ENCODE results near the gene CASP2. TPM values are rescaled to one million over a fixed set of nuclear protein-coding genes. Genes with fewer than 3 reads are reported as not detected.

Gene CASP2
- total RNA-seq, 3 donors from 2014 or later: 82.2 to 90.5 (median 88.6) TPM

DNA sequence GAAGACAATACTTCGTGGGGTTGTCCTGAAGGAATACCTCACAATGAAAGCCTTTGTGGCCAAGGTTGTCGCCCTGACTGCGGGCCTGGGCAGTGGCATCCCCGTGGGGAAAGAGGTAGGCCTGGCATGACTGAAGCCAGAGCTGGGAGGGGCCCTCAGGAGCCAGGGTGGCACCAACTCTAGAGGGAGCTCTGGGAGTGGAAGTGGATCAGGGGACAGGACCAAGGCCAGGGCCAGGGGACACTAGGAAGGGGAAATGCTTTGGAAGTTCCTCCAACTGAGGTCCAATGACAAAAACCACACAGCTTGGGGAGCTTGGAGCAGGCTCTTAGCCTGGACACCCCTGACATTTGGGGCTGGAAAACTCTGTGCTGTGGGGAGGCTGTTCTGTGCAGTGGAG is 33.6 kb downstream of the CASP2 start:
- no peaks in the 10 kb centered on the region for H3K9me3 Mint-ChIP-seq
- ATAC-seq: no peak
- no peak for DNase-seq

DNA sequence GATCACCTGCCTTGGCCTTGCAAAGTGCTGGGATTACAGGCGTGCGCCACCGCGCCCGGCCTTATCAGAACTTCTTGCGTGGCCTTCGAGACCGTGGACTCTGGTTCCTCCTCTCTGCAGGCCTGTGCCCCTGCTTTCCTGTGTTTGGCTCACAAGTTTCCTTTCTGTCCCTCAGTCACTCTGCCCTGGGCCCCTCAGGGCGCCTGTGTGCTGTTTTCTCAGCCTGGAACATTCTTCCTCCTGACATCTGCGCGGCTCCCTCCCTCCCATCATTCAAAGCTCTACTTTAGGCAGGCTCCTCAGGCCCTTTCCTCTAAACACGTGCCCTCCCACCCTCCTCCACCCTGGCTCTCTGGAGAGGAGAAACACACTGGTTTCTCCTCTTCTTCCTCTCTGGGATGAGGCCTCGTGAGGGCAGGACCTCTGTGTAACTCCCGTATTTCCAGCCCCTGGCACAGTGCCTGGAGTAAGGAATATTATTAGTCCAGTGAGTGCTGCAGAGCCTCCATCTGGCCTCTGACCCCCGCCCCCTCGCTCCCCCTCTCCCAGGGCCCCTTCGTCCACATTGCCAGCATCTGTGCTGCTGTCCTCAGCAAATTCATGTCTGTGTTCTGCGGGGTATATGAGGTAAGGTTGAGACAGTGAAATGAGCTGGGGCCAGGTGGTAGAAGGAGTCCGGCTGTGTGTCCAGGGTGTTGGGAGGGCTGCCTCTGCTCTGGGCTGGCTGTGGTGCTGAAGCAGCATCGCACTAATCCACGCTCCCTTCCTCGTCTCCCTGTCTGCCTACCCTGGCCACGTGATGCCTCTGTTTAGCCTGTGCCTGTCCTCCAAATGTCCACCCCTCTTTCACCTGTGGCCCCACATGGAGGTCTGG is 34.8 kb downstream of the CASP2 start:
- DNase-seq (no peak), ATAC-seq (no peak)
- Mint-ChIP-seq H3K36me3 (ENCODE audit: insufficient read depth) (no peaks in the 10 kb centered on the region), H3K27me3 (ENCODE audit: low read depth) (no peaks in the 10 kb centered on the region), H3K9me3 (no peaks in the 10 kb centered on the region), H3K4me3 (no peak overlapping the region), H3K4me1 (ENCODE audit: low read depth) (peaks cover 11% of the 10 kb centered on the region)

More for the DNA sequence above, 33.6 kb downstream of the CASP2 start:
- Mint-ChIP-seq H3K4me1 (ENCODE audit: low read depth) (peaks cover 11% of the 10 kb centered on the region), H3K4me3 (no peak overlapping the region), H3K27me3 (ENCODE audit: low read depth) (no peaks in the 10 kb centered on the region), H3K36me3 (ENCODE audit: insufficient read depth) (no peaks in the 10 kb centered on the region)

DNA sequence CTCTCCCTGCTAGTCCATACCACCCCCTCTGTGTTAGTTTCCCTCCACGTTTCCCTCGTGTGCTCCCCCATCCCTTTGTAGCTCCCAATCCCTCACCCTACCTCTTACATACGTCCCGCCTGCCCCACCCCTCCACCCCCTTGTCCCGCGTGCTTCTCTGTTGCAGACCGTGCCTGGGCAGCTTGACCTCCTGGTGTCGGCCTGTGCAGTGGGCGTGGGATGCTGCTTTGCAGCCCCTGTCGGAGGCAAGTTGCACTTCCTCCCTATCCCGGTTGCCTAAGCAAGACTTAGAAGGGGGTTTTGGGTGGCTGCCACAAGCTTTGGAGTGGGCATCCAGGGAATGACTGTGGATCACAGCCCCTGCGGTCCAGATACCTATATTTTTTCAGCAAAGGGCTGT is 35.5 kb downstream of the CASP2 start:
- Mint-ChIP-seq H3K36me3 (ENCODE audit: insufficient read depth) (no peaks in the 10 kb centered on the region), H3K9me3 (no peaks in the 10 kb centered on the region), H3K4me3 (no peak overlapping the region), H3K27me3 (ENCODE audit: low read depth) (no peaks in the 10 kb centered on the region), H3K4me1 (ENCODE audit: low read depth) (peaks cover 11% of the 10 kb centered on the region)
- no peak for DNase-seq
- no peak for ATAC-seq

DNA sequence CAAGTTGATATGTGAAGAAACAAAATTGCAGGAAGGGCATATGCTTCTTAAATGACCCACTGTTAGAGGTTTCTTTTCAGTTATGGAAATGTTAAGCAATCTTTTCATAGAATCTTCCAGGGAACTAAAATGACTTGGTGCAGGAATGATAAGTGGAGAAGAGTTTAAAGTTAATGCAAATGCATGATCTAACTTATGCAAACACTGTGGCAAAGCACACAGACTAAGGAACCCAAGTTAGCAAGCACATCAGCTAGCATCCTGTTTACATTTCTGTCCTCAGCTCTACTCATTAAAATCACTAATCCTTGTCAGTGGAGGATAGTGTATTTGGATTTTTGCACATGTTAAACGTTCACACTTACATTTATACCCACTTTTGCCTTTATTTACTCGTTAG is 37.1 kb downstream of the CASP2 start:
- Mint-ChIP-seq H3K4me1 (ENCODE audit: low read depth) (peaks cover 11% of the 10 kb centered on the region), H3K36me3 (ENCODE audit: insufficient read depth) (no peaks in the 10 kb centered on the region), H3K27me3 (ENCODE audit: low read depth) (no peaks in the 10 kb centered on the region), H3K4me3 (no peak overlapping the region), H3K9me3 (no peaks in the 10 kb centered on the region)
- ATAC-seq (no peak), DNase-seq (no peak)

DNA sequence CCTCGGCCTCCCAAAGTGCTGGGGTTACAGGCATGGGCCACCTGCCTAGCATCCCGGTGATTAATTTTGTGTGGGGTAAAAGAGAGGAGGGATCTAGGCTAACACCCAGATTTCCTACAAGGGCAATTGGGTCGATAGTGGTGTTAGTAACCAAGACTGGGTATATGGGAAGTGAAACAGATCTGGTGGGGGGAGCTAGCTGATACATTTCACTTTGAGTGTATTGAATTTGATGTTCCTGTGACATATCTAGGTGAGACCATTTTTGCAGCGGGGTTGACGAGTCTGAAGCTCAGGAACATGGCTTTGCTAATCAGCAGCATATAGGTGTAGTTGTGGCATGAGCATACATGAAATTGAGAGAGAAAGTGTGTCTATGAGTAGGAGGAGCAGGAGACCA is 39.8 kb downstream of the CASP2 start:
- H3K36me3 Mint-ChIP-seq (ENCODE audit: insufficient read depth): no peaks in the 10 kb centered on the region
- DNase-seq: no peak
- ATAC-seq: no peak
- H3K4me1 Mint-ChIP-seq (ENCODE audit: low read depth): peaks cover 11% of the 10 kb centered on the region
- H3K27me3 Mint-ChIP-seq (ENCODE audit: low read depth): no peaks in the 10 kb centered on the region
- no peak overlapping the region for H3K4me3 Mint-ChIP-seq
- H3K9me3 Mint-ChIP-seq: no peaks in the 10 kb centered on the region

DNA sequence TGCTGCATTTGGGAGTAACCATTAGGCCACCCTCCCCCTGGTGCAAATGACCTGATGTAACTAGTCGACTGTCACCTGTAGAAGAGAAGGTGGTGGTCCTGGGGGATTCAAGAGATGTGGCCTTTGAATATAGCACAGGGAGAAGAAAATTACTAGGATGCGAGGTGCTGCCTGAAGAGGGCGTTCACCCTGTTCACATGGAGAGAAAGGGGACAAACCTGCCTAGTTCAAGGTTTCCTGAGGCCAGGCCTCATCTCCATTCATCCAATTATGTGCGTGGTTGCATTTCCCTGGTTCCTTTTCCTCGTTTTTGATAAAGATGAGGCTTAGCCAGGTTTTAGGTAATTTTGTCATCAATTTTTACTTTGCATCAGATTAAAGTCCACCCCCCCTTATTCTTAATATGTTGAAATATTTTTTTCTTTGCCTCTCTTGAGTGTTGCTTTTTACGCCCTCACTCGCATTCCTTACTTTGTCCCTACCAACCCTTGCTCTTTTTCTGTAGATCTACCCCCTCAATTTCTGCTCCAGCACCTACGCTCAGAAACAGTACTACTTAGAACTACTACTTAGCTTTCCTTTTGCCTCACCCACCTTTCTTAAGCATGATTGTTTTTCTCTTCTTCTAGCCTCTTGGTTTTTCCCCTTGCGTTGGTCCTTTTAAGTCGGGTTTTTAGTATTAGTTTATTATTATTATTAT is 41.5 kb downstream of the CASP2 start:
- Mint-ChIP-seq H3K27me3 (ENCODE audit: low read depth) (peaks cover 3% of the 10 kb centered on the region), H3K9me3 (no peaks in the 10 kb centered on the region), H3K4me3 (no peak overlapping the region), H3K36me3 (ENCODE audit: insufficient read depth) (no peaks in the 10 kb centered on the region), H3K4me1 (ENCODE audit: low read depth) (peaks cover 11% of the 10 kb centered on the region)
- DNase-seq: no peak
- no peak for ATAC-seq

DNA sequence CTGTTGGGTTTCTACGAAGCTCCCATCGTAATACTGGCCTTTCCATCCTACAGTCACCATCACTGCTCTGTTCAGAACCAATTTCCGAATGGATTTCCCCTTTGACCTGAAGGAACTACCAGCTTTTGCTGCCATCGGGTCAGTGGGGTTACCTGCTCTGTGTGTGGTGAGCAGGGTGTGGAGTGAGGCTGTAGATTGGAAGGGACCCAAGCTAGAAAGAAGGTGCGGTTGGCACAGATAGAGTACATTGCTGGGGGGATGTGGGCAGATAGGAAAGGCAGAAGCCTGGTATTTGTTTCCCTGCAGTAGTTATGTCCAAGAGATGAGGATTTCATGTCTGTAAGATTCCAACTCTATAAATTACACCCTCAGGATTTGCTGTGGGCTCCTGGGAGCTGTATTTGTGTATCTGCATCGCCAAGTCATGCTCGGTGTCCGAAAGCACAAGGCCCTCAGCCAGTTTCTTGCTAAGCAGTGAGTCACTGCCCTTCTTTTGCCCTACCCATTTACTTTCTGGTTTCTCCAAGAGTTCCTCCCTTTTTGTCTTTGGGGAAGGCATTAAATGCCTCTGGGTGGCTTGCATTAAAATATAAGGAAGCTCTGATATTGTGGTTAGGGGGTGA is 43.1 kb downstream of the CASP2 start:
- no peak overlapping the region for H3K4me3 Mint-ChIP-seq
- H3K4me1 Mint-ChIP-seq (ENCODE audit: low read depth): no peaks in the 10 kb centered on the region
- H3K36me3 Mint-ChIP-seq (ENCODE audit: insufficient read depth): no peaks in the 10 kb centered on the region
- no peaks in the 10 kb centered on the region for H3K9me3 Mint-ChIP-seq
- ATAC-seq (no peak), DNase-seq (no peak)
- H3K27me3 Mint-ChIP-seq (ENCODE audit: low read depth): peaks cover 7% of the 10 kb centered on the region

DNA sequence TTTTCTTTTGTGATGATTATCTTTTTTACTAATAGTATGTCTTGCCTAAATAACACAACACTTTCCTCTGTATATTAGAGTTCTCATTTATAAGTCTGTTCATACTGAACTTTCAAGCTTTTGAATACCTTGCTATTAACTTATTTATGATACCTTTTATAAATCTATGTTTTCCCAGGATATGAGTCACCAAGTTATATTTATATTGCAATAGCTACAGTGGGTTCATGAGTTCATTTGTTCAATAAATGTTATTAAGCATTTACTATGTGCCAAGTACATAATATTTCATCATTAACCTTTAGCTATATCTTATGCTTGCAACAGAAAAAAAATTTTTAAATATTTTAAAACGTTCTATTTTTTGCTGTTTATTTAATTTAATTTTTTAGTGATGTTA is 46.1 kb downstream of the CASP2 start:
- Mint-ChIP-seq H3K9me3 (no peaks in the 10 kb centered on the region), H3K4me1 (ENCODE audit: low read depth) (no peaks in the 10 kb centered on the region), H3K36me3 (ENCODE audit: insufficient read depth) (no peaks in the 10 kb centered on the region), H3K27me3 (ENCODE audit: low read depth) (peaks cover 13% of the 10 kb centered on the region), H3K4me3 (no peak overlapping the region)
- ATAC-seq: no peak
- DNase-seq: no peak

DNA sequence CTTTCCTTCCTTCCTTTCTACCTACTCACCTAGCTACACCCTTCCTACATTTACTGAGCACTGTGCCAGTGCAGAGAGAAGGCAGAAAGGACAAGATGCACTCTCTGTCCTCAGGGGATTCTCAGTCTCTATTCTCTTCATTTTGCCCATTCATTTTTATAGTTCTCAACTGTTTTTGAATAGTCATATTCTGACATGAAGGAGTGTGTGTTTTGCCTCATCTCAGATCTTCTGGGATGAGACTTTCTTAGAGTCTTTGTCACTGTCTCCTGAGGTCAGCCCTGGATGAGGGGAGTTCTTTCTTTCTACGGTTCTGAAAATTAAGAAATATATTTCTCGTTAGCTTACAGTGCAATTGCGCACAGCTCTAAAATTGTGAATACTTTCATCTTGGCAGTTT is 49.1 kb downstream of the CASP2 start:
- ATAC-seq: no peak
- Mint-ChIP-seq H3K4me3 (no peak overlapping the region), H3K9me3 (no peaks in the 10 kb centered on the region), H3K27me3 (ENCODE audit: low read depth) (peaks cover 17% of the 10 kb centered on the region), H3K4me1 (ENCODE audit: low read depth) (no peaks in the 10 kb centered on the region), H3K36me3 (ENCODE audit: insufficient read depth) (no peaks in the 10 kb centered on the region)
- DNase-seq: no peak

DNA sequence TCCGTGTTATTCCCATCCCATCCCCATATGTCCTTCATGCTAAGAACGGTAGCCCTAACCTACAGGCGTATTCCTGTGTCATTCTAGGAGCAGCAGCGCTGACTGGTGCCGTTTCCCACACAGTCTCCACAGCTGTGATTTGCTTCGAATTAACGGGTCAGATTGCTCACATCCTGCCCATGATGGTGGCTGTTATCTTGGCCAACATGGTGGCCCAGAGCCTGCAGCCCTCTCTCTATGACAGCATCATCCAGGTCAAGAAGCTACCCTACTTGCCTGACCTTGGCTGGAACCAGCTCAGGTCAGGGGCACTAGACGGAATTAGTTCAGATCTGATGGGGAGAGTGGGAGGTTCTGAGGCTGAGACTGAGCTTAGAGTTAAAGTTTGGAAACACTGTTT is 53.7 kb downstream of the CASP2 start:
- H3K4me1 Mint-ChIP-seq (ENCODE audit: low read depth): peaks cover 9% of the 10 kb centered on the region
- H3K4me3 Mint-ChIP-seq: no peak overlapping the region
- no peaks in the 10 kb centered on the region for H3K9me3 Mint-ChIP-seq
- H3K27me3 Mint-ChIP-seq (ENCODE audit: low read depth): peaks cover 16% of the 10 kb centered on the region
- H3K36me3 Mint-ChIP-seq (ENCODE audit: insufficient read depth): no peaks in the 10 kb centered on the region
- no peak for DNase-seq
- ATAC-seq: no peak

DNA sequence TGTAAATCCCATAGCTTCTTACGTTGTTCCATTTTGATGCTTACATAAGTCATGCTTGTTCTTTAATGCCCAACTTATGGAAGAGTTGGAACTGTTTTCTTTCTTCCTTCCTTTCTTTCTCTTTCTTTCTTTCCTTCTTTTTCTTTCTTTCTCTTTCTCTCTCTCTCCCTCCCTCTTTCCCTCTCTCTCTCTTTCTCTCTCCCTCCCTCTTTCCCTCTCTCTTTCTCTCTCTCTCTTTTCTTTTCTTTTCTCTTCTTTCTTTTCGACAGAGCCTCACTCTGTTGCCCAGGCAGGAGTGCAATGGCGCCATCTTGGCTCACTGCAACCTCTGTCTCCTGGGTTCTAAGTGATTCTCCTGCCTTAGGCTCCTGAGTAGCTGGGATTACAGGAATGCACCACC is 55.4 kb downstream of the CASP2 start:
- peaks cover 9% of the 10 kb centered on the region for H3K4me1 Mint-ChIP-seq (ENCODE audit: low read depth)
- peaks cover 19% of the 10 kb centered on the region for H3K27me3 Mint-ChIP-seq (ENCODE audit: low read depth)
- DNase-seq (no peak), ATAC-seq (no peak)
- H3K9me3 Mint-ChIP-seq: no peaks in the 10 kb centered on the region
- no peak overlapping the region for H3K4me3 Mint-ChIP-seq
- H3K36me3 Mint-ChIP-seq (ENCODE audit: insufficient read depth): no peaks in the 10 kb centered on the region

DNA sequence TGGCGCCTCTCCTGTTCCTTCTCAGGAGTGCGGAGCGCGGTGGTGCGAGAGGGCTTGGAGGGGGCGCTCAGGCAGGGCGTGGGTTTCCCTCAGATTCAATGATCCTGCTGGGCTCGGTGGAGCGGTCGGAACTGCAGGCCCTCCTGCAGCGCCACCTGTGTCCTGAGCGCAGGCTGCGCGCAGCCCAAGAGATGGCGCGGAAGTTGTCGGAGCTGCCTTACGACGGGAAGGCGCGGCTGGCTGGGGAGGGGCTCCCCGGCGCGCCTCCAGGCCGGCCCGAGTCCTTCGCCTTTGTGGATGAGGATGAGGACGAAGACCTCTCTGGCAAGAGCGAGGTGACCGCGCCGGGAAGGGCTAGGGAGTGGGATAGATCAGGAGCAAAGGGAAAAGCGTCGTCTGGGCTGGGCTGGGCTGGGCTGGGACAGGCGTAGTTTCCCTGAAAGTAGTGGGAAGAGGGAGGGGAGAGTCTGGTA is 57.3 kb downstream of the CASP2 start:
- peak; percentile 98 to 99 for ATAC-seq
- peaks cover 9% of the 10 kb centered on the region for H3K4me1 Mint-ChIP-seq (ENCODE audit: low read depth)
- H3K9me3 Mint-ChIP-seq: no peaks in the 10 kb centered on the region
- peak overlapping the region; percentile 69 for H3K4me3 Mint-ChIP-seq
- peaks cover 11% of the 10 kb centered on the region for H3K27me3 Mint-ChIP-seq (ENCODE audit: low read depth)
- no peaks in the 10 kb centered on the region for H3K36me3 Mint-ChIP-seq (ENCODE audit: insufficient read depth)
- DNase-seq: peak; percentile 53

DNA sequence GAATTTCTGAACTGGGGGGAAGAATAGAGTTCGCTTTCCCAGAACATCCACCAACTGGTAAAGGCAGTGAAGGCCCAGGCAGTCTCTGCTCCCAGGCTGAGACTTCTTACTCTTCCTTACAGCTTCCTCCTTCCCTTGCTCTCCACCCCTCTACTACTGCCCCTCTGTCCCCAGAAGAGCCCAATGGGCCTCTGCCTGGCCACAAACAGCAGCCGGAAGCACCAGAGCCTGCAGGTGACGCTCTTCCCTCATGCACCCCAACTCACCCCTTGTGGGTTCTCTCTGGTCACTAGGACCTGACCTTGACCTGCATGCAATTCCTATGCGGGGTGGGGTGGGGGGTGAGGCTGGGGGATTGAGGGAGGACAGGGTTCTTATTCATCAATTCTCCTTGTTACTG is 57.9 kb downstream of the CASP2 start:
- ATAC-seq (no peak), DNase-seq (no peak)
- Mint-ChIP-seq H3K36me3 (ENCODE audit: insufficient read depth) (no peaks in the 10 kb centered on the region), H3K9me3 (no peaks in the 10 kb centered on the region), H3K27me3 (ENCODE audit: low read depth) (peaks cover 11% of the 10 kb centered on the region), H3K4me3 (peak overlapping the region; percentile 69), H3K4me1 (ENCODE audit: low read depth) (peaks cover 9% of the 10 kb centered on the region)

DNA sequence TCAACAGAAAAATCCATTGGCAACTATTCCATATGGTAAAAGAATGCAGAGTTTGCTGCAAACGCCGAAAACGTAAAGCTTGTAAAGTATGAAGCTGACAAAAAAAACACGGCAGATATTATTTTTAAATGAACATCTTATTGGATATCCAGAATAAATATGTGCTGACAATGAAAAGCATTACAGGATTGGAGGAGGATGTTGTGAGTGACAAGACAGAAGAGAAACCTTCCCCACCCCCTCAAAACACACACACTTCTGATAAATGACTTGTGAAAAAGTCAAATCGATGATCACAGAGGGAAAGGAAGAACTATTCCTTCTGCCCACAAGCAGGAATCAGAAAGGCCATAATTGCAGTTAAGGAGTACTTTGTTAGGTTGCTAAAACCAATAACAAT is 59.8 kb downstream of the CASP2 start:
- no peak for ATAC-seq
- Mint-ChIP-seq H3K4me3 (no peak overlapping the region), H3K9me3 (no peaks in the 10 kb centered on the region), H3K4me1 (ENCODE audit: low read depth) (peaks cover 9% of the 10 kb centered on the region), H3K36me3 (ENCODE audit: insufficient read depth) (no peaks in the 10 kb centered on the region), H3K27me3 (ENCODE audit: low read depth) (peaks cover 11% of the 10 kb centered on the region)
- DNase-seq: no peak
